Hepatocyte (in vitro differentiated cells): ENCODE data around the gene GPR141.

Experiments
- CTCF ChIP-seq: fragments of 200-600 bp; sonication (generic); IDR thresholded peaks from 2 replicates; pipeline ENCODE4 v1.5.1; 2016; ENCODE audit warnings: antibody characterized with exemption, mild to moderate bottlenecking; ENCODE audit not compliant: poor library complexity
- EZH2 ChIP-seq: fragments of 200-600 bp; sonication (generic); IDR thresholded peaks from 2 replicates; pipeline ENCODE4 v1.6.1; 2016; ENCODE audit warnings: antibody characterized with exemption, mild to moderate bottlenecking, borderline replicate concordance

GRCh38 chr7:37738321-37738720 is 54.8 kb downstream of the GPR141 start:
- TF ChIP-seq CTCF = no peak
- no peak for TF ChIP-seq EZH2
